Measurements from ENCODE around the gene CLIP4. TPM values are rescaled to one million over a fixed set of nuclear protein-coding genes. Genes with fewer than 3 reads are reported as not detected.
A peak's percentile ranks its signal among the peaks of the same experiment; 100 is the strongest.

Gene CLIP4
- total RNA-seq, 1 donor from 2014 or later: 5.8 TPM

DNA sequence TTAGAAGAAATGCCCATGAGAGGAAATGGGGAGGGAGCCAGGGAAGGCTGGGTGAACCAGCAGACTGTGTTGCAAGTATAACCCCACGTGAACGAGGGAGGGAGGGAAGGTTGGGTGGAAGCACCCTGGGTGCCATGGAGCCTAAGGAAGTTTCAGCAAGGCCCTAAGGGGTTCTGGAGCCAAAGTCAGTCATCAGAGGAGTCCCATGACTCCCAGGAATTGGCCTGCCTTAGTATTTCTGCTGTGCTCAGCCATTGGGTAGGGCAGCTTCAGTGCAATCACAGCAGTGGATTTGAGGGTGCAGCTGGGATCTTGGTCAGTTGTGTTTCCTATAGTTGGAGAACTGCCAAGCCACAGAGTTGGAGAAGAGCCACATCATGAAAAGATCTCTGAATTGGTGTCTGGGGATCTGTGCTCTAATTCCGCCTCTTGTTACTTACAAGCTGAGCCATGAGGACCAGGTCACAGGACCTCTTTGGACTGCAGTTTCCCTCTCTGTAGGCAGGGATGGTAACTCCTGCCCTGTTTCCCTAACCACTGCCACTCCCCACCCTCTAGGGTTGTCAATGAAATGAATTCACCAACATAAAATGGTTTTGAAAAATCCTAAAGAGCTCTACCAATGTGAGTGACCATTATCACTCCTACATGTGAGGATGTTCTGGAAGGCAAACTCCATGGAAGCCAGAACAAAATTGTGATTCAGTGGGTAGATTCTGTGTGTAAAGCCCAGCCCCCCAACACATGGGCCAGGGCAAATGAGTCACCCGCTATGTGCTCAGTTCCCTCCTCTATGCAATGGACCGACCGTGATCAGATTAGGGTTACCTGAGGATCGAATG is 108.9 kb downstream of the CLIP4 start:
- Mint-ChIP-seq H3K27ac (no peak overlapping the region), H3K27me3 (peaks cover 2% of the 10 kb centered on the region), H3K4me1 (no peaks in the 10 kb centered on the region), H3K9me3 (no peaks in the 10 kb centered on the region), H3K4me3 (no peak overlapping the region), H3K36me3 (ENCODE audit: low read depth) (no peaks in the 10 kb centered on the region)
- intact Hi-C loops (cut with micrococcal nuclease): no loop called here
- POLR2A ChIA-PET: no interaction called here
- CTCF ChIA-PET: no interaction called here
- no peak for ATAC-seq (ENCODE audit: low read depth)
- DNase-seq: peak; percentile 1
- TF ChIP-seq CTCF (IDR thresholded peaks at IDR 0.05): no peak

GRCh38 chr2:29224693-29225551 is 109.7 kb downstream of the CLIP4 start:
- Mint-ChIP-seq H3K36me3 (ENCODE audit: low read depth) (no peaks in the 10 kb centered on the region), H3K9me3 (no peaks in the 10 kb centered on the region), H3K27me3 (peaks cover 2% of the 10 kb centered on the region), H3K27ac (no peak overlapping the region), H3K4me3 (no peak overlapping the region), H3K4me1 (no peaks in the 10 kb centered on the region)
- POLR2A ChIA-PET: no interaction called here
- no peak for TF ChIP-seq CTCF (IDR thresholded peaks at IDR 0.05)
- ATAC-seq (ENCODE audit: low read depth) (no peak), DNase-seq (no peak)
- CTCF ChIA-PET: no interaction called here
- intact Hi-C loops (cut with micrococcal nuclease): no loop called here

DNA sequence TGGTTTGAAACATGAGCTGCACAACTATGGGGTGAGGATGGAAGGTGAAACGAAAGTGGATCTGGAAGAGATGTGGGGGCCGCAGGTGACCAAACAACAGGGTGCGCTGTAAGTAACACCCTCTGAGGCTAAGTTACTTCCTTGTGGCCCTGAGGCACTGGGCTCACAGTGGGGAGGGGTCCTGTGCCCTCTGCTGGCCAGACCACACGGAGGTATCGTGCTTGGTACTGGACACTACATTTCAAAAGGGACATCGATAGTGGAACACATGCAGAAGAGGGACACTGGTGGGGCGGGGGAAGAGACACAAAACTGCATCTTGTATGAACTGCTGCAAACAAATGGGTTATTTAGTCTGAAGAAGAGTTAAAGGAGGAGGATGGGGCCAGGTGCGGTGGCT is 110.6 kb downstream of the CLIP4 start:
- DNase-seq (no peak), ATAC-seq (ENCODE audit: low read depth) (no peak)
- ChIA-PET CTCF (no interaction called here), POLR2A (no interaction called here)
- no peaks in the 10 kb centered on the region for H3K9me3 Mint-ChIP-seq
- H3K4me3 Mint-ChIP-seq: no peak overlapping the region
- no peak overlapping the region for H3K27ac Mint-ChIP-seq
- intact Hi-C loops (cut with micrococcal nuclease): no loop called here
- H3K27me3 Mint-ChIP-seq: peaks cover 8% of the 10 kb centered on the region
- TF ChIP-seq CTCF (IDR thresholded peaks at IDR 0.05): no peak
- no peaks in the 10 kb centered on the region for H3K36me3 Mint-ChIP-seq (ENCODE audit: low read depth)
- no peaks in the 10 kb centered on the region for H3K4me1 Mint-ChIP-seq

- ATAC-seq (ENCODE audit: low read depth) (no peak), DNase-seq (no peak)
- Mint-ChIP-seq H3K9me3 (no peaks in the 10 kb centered on the region), H3K36me3 (ENCODE audit: low read depth) (no peaks in the 10 kb centered on the region), H3K27me3 (peaks cover 8% of the 10 kb centered on the region), H3K4me3 (no peak overlapping the region), H3K4me1 (no peaks in the 10 kb centered on the region), H3K27ac (no peak overlapping the region)
- no peak for TF ChIP-seq CTCF (IDR thresholded peaks at IDR 0.05)
- ChIA-PET POLR2A (no interaction called here), CTCF (no interaction called here)
- intact Hi-C loops (cut with micrococcal nuclease): no loop called here
Observed at GRCh38 chr2:29226375-29226774, 111.2 kb downstream of the CLIP4 start.

- Mint-ChIP-seq H3K4me3 (no peak overlapping the region), H3K27me3 (peaks cover 8% of the 10 kb centered on the region), H3K9me3 (no peaks in the 10 kb centered on the region), H3K36me3 (ENCODE audit: low read depth) (no peaks in the 10 kb centered on the region), H3K4me1 (no peaks in the 10 kb centered on the region), H3K27ac (no peak overlapping the region)
- TF ChIP-seq CTCF (IDR thresholded peaks at IDR 0.05): no peak
- no peak for ATAC-seq (ENCODE audit: low read depth)
- no peak for DNase-seq
- POLR2A ChIA-PET: no interaction called here
- CTCF ChIA-PET: no interaction called here
- intact Hi-C loops (cut with micrococcal nuclease): no loop called here
Observed at GRCh38 chr2:29226808-29227207, 111.6 kb downstream of the CLIP4 start.
